NCI-H2196 treated with DMSO at 0.1 percent for 48 hours (cell line): ENCODE results near the gene PAK1IP1.
"Not testable (repeated sequence)": the region's sequence is repeated elsewhere in the genome, so short reads cannot be mapped to it uniquely, and the experiment has no call there.

Experiments used
- DNase-seq: peaks from one replicate; lab custom pipeline; 2025; ENCODE audit not compliant: unreplicated experiment; lab: John Stamatoyannopoulos, UW

PAK1IP1 gene, protein sequence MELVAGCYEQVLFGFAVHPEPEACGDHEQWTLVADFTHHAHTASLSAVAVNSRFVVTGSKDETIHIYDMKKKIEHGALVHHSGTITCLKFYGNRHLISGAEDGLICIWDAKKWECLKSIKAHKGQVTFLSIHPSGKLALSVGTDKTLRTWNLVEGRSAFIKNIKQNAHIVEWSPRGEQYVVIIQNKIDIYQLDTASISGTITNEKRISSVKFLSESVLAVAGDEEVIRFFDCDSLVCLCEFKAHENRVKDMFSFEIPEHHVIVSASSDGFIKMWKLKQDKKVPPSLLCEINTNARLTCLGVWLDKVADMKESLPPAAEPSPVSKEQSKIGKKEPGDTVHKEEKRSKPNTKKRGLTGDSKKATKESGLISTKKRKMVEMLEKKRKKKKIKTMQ

DNA sequence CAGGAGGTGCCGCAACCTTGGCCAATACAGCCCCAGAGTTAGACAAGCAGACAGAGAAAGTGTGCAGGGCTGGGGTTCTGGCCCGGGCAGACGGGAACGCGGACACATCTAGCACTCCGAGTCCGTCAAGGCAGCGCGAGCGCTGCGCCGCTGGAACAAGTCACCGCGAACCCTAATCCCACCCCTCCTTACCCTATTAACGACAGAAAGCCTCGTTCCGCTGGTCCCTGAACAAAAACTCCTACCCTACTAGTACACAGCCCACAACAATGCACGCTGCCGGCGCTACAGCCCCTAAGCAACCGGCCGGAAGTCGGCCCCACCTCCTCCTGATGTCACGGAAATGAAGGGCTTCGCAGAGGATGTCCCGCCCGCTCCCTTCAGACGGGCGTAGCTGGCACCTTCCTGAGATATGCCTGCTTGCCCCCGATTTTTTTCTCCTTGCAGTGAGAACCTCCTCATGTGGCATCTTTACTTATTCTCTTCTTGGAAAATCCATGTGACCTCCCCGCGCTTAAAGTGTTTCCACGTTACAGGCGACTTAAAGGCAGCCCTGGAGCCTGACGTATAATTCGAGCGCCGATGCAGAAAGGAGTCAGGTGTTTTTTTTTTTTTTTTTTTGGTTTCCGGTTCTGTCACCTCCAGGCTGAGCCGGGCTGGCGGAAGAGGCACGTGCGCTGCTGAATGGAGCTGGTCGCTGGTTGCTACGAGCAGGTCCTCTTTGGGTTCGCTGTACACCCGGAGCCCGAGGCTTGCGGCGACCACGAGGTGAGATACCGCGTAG, at the start of gene PAK1IP1, which contains the start of gene C6orf52:
Gene PAK1IP1 (plus strand): TSS at position 671 of the 784 bp plus-strand sequence. CDS start 14 bp downstream, at position 685.
Gene C6orf52 (minus strand): TSS at position 315 of the 784 bp plus-strand sequence. CDS start 7,066 bp downstream, outside the sequence.
- peak; percentile 92 for DNase-seq

DNA sequence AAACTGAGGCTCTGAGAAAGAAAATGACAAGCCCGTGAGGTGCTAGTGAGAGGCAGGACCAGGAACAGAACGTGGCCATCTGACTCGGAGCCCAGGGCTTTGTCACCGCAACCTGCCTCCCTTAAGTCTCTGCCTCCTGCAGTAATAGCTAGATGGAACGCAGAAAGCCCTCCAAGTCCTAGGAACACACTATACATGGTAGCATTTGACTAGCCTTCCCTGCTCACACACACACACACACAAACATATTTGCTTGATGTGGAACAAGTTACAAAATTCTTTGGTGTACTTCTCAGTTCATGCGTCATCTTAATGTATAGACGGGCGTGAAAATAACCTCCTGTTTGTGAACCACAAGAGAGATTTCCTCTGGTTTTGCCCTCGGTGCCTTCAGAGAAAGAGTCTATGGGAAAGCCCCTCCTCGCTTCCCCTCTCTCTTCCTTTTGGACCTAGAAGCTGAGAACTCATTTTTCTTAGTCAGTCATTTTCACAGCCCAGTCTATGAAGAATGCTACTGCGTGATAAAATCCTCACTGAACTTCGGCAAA, 39.2 kb upstream of the PAK1IP1 start:
- DNase-seq: no peak

DNA sequence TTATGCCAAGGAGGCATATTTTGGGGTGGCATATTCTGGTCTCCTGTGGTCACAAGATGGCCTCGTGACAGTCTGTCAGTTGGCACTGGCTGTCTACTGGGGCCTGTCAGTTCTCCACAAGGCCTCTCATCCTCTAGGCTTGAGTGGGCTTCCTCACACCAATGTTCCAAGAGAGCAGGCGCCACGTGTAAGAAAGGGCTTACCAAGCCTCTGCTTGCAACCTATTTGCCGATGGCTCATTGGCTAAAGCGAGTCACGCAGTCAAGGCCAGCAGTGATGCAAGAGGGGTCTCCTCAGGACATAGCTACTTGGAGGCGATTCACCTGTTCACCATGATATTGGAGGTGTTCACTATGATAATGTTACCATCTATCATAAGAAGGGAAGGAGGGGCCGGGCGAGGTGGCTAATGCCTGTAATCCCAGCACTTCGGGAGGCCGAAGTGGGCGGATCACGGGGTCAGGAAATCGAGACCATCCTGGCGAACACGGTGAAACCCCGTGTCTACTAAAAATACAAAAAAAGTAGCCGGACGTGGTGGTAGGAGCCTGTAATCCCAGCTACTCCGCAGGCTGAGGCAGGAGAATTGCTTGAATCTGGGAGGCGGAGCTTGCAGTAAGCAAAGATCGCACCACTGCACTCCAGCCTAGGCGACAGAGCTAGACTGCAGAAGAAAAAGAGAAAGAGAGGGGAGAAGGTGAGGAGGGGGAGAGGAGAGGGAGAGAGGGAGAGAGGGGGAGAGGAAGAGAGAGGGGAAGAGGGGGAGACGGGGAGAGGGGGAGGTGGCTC, 35.7 kb upstream of the PAK1IP1 start:
- no peak for DNase-seq

DNA sequence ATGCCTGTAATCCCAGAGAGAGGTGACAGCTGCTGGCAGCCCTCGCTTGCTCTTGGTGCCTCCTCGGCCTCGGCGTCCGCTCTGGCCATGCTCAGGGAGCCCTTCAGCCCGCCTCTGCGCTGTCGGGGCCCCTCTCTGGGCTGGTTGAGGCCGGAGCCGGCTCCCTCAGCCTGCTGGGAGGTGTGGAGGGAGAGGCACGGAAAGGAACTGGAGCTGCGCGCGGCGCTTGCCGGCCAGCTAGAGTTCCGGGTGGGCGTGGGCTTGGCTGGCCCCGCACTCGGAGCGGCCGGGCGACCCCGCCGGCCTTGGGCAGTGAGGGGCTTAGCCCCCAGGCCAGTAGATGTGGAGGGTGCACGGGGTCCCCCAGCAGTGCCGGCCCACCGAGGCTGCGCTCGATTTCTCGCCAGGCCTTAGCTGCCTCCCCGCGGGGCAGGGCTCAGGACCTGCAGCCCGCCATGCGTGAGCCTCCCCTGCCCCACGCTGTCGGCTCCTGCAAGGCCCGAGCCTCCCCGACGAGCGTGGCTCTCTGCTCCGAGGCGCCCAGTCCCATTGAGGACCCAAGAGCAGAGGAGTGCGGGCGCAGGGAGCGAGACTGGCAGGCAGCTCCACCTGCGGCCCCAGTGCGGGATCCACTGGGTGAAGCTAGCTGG, 34.9 kb upstream of the PAK1IP1 start:
- DNase-seq: no peak

DNA sequence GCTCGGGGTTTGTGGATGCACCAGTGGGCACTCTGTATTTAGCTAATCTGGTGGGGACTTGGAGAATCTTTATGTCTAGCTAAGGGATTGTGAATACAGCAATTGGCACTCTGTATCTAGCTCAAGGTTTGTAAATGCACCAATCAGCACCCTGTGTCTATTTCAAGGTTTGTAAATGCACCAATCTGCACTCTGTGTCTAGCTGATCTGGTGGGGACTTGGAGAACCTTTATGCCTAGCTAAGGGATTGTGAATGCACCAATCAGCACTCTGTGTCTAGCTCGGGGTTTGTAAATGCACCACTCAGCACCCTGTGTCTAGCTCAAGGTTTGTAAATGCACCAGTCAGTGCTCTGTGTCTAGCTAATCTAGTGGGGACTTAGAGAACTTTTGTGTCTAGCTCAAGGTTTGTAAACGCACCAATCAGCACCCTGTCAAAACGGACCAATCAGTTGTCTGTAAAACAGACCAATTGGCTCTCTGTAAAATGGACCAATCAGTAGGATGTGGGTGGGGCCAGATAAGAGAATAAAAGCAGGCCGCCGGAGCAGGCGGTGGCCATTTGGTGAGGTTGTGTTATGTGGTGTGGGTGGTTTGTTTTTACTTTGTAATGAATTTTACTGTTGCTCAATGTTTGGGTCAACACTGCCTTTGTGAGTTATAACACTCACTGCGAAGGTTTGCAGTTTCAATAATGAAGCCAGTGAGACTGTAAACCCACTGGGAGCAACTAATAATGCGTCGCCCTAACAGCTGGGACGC, 34.2 kb upstream of the PAK1IP1 start:
- not testable (repeated sequence) for DNase-seq

DNA sequence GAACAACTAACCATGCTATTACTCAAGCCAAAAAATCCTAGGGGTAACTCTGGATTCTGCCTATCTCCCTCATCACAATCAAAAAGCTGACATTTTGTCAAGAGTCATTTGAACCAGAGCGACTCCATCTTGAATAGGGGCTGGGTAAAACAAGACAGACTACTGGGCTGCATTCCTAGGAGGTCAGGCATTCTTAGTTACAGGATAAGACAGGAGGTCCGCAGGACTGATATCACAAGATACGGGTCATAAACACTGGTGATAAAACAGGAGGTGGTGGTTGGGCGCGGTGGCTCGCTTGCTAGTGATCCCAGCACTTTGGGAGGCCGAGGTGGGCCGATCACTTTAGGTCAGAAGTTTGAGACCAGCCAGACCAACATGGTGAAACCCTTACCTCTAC, 32.6 kb upstream of the PAK1IP1 start:
- no peak for DNase-seq

DNA sequence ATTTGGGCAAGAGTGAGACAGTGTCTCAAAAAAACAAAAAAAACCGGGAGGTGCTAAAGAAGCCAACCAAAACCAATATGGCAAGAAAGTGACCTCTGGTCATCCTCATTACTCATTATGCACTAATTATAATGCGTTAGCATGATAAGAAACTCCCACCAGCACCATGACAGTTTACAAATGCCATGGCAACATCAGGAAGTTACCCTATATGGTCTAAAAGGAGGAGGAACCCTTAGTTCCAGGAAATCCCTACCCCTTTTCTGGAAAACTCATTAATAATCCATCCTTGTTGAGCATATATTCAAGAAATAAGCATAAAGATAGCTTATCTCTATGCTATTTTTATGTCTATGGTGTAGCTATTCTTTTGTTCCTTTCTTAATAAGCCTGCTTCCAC, 32.0 kb upstream of the PAK1IP1 start:
- no peak for DNase-seq

DNA sequence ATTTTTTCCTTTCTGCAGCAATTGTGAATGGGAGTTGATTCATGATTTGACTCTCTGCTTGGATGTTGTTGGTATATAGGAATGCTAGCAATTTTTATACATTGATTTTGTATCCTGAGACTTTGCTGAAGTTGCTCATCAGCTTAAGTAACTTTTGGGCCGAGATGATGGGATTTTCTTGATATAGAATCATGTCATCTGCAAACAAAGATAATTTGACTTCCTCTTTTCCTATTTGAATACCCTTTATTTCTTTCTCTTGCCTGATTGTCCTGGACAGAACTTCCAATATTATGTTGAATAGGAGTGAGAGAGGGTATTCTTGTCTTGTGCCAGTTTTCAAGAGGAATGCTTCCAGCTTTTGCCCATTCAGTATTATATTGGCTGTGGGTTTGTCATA, 29.2 kb upstream of the PAK1IP1 start:
- not testable (repeated sequence) for DNase-seq

DNA sequence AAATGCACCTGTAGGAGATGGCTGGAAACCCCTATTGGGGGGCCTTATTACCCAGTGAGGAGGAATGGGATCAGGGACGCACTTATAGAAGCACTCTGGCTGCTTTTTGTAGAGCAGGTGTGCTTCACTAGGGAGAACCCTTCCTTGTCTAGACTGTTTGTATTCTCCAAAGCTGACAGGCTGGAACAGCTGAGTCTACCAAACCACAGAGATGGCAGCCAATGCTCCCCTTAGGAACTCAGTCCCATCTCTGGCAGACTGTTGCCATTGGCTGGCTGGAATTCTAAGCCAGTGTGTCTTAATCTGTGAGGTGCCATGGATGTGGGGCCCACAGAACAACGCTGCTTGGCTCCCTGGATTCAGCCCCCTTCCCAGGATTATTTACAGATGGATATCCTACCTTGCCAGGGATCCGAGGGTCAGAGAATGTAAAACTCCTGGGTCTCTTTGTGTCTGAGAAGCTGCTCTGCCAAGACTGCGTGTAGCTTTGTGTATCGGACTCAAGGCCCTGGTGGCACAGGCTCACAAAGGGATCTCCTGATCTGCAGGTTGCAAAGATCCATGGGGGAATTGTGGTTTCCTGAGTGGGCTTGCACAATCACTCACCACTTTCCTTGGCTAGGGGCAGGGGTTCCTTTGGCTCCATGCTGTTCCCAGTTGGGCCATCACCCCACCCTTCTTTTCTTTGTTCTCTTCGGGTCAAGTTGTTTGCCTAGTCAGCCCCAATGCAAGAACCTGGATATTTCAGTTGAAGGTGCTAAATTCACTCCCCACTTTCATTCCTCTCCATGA, 26.4 kb upstream of the PAK1IP1 start:
- DNase-seq: no peak

DNA sequence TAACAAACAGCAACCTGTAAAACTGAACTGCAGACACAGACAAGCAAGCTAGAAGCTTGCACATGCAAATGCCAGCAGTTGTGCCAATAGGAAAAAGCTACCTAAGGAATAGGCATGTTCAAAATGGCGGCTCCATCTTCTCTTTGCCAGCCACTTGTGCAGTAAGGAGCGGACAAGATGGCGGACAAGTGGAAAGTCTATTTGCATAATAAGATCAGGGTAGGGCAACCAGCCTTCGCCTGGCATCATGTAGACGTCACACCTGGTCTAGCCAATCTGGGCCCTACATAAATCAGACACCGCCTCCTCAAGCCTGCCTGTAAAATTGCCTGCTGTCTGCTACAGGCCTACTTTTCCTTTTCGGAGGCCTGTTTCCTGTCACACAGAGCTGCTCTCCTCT, 18.4 kb upstream of the PAK1IP1 start:
- no peak for DNase-seq

DNA sequence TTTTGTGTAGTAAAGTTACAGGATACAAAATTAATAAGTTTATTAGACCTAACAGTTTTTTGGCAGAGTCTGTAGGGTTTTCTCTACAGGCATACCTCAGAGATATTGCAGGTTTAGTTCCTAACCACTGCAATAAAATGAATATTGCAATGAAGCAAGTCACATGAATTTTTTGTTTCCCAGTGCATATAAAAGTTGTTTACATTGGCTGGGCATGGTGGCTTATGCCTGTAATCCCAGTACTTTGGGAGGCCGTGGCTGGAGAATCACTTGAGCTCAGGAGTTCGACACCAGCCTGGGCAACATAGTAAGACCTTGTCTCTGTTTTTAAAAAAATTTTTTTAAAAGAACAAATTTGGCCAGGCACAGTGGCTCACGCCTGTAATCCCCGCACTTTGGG, 16.3 kb upstream of the PAK1IP1 start:
- no peak for DNase-seq

DNA sequence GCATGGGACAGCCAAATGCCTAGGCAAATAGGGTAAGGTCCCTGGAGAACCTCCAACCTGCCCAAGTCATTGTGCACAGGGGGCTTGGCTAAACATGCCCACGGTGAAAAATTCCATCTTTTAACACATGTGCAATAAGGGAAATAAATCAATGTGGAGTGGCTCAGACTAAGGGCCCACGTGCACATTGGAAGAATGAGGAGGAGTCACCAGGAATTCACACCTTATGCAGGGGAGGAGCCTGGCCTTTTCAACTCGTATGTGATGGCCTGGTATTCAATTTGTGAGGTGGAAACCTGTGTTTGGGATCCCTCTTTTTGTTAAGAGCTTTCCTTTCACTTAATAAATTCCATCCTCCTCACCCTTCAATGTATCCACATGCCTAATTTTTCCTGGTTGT, 13.0 kb upstream of the PAK1IP1 start:
- DNase-seq: no peak

DNA sequence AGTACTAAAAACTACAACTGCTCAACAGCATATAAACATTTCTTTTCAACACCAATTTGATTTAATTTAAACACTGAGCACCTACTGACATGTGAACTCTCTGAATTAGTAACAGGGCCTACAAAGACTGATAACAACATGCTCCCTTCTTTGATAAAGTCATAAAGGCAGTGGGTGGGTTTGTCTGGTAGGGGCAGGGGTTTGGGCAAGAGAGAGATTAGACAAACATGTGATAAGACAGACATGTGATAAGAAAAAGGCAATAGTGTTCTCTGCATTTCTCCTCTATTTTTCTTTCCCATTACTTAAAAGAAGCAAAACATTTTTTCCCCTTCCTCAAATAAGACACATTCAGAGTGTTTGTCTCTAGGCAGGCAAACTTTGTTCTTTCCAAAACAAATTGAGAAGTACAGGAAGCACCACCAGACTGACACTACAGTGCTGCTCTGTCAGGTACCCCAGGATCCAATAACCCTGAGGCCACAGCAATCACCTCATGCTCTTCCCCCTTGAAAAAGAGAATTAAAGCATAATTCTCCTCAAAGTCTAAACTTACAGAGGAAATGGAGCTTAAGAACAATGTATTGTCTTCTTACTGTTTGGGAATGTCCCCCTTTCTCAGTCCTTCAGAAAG, 12.3 kb upstream of the PAK1IP1 start:
- DNase-seq: no peak

DNA sequence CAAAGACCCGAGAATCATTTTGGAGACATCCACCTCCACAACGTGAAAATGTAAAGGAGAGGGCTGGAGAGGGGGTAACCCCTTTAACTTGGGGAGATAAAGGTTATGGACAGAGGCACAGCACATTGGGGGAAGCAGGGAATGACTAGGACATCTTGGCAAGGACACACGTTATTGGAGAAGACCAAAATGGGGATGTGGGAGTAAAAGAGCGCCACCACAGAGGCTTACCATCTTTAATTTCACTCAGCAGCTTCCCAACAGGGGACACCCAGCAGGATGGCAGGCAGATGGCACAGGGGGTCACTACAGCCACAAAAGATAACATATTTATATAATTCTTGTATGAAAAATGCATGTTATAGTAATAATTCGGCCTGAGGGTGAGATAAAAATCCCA, 10.2 kb upstream of the PAK1IP1 start:
- DNase-seq: no peak

DNA sequence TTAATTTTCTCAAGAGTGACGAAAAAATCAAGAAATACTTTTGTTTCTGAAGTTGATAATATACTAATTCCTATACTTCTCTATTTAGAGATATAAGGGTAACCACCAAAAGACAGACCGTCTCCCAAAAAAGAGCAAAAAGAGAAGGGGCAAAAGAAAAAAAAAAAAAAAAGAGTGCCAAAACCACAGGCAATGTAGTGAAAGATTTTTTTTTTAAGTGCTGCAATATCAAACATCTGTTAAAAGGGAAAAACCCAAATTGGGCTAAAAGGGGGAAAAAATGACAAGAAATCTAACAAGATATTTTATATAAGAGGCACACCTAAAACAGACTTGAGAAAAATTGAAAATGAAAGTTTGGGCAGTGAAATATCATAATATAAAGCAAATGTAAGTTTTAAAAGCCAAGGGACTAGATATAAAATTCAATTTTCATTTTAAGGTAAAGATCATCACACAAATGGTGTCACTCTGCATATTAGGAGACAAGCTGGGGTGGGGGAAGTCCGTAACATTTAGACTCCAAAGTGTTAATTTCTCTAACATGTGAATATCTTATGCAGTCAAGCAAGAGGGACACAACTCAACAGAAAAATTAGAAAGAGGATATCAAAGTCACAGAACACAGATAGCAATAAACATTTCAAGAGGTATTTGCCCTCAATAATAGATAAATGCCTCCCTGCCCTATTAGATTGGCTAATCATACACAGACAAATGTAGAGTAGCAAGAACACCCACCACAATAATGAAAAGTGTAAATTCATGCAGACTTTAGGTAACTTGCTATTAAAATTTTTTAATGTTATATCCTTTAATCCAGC, 9.5 kb upstream of the PAK1IP1 start:
- no peak for DNase-seq

DNA sequence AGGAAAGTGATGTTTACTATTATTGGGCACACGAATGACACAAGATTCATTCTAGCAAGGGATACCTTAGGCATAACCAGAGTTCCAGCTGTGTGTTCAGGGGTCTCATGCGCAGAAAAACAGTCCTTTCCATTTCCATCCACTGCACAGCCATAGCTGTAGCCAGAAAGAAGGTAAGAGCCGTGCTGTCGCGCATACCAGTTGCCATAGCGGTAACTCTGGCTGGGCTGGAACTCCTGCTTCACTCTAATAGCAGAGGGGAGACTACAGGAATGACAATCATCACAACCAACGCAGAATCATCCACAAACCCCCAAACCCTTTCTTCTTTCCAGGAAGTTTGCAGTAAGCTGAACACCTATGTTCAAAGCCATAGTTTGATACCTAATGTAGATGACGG, 7.9 kb upstream of the PAK1IP1 start:
- no peak for DNase-seq

DNA sequence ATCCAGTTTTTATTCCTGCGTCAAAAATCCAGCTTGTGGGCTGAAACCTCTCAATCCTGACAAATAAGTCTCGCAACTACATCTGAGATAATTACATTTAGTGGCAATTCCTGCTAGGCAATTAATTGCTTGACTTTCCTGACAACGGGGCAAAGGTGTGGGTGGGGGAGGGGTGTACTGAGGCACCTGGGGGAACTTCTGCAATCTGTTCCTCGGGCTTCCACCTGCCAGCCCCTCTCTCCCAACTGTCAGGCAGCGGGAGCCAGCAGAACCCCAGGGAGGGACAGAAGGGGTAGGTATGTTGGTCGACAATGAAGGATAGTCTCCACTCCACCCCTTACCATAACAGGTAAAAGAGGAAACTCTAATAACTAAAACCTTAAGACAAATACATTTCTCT, 7.2 kb upstream of the PAK1IP1 start:
- no peak for DNase-seq
